CD4-positive, alpha-beta memory T cell (primary cell): Measurements from ENCODE around the gene TBC1D9. TPM values are rescaled to one million over a fixed set of nuclear protein-coding genes. Genes with fewer than 3 reads are reported as not detected.

Experiments used
- CTCF ChIA-PET: fragments of 350-600 bp; sonication (Branson Sonifier 250); formaldehyde crosslinking; loops from one replicate; lab custom pipeline; 2021; ENCODE audit warnings: inconsistent platforms; ENCODE audit not compliant: partially characterized antibody; lab: Charles Lee
- POLR2A ChIA-PET: fragments of 350-600 bp; sonication (Branson Sonifier 250); formaldehyde crosslinking; loops from one replicate; lab custom pipeline; 2021; ENCODE audit not compliant: partially characterized antibody; lab: Charles Lee
- DNase-seq, 5 donors: peaks; one replicate each; pipeline versions ENCODE4 v3.0.0 to v3.0.0-alpha.2; 2020 to 2022; ENCODE audit warnings: mixed read lengths in 1 of 5
- H3K27ac ChIP-seq: one replicate; pipeline ENCODE4 v1.7.0; 2013; ENCODE audit warnings: low read depth, low read length
- H3K27me3 ChIP-seq: 2 replicates; pipeline ENCODE4 v1.7.0; 2013; ENCODE audit warnings: mild to moderate bottlenecking, low read length, moderate library complexity; ENCODE audit not compliant: insufficient read depth
- H3K36me3 ChIP-seq: 2 replicates; pipeline ENCODE4 v1.7.0; 2013; ENCODE audit warnings: mild to moderate bottlenecking, low read length, moderate library complexity; ENCODE audit not compliant: insufficient read depth
- H3K4me1 ChIP-seq: 2 replicates; pipeline ENCODE4 v1.7.0; 2013; ENCODE audit warnings: mild to moderate bottlenecking, low read length, moderate library complexity; ENCODE audit not compliant: insufficient read depth
- H3K4me3 ChIP-seq, 2 donors: one replicate each; pipeline ENCODE4 v1.7.0; 2013; ENCODE audit warnings: low read length in 2 of 2, mild to moderate bottlenecking in 1 of 2
- H3K9me3 ChIP-seq, 2 donors: one replicate each; pipeline ENCODE4 v1.7.0; 2013; ENCODE audit warnings: low read length in 2 of 2, control low read depth in 1 of 2; ENCODE audit not compliant: control insufficient read depth in 1 of 2
- H3K27ac Mint-ChIP-seq, 7 donors: one replicate each; pipeline ENCODE4 v1.8.0; 2020 to 2021; ENCODE audit warnings: mixed read lengths in 7 of 7, mild to moderate bottlenecking in 6 of 7, inconsistent platforms in 3 of 7, moderate library complexity in 3 of 7
- H3K27me3 Mint-ChIP-seq, 2 donors: one replicate each; pipeline ENCODE4 v1.8.0; 2020 to 2021; ENCODE audit warnings: mixed read lengths in 2 of 2
- H3K36me3 Mint-ChIP-seq, 2 donors: one replicate each; pipeline ENCODE4 v1.8.0; 2020 to 2021; ENCODE audit warnings: mixed read lengths in 2 of 2, inconsistent platforms in 1 of 2, mild to moderate bottlenecking in 1 of 2
- H3K4me1 Mint-ChIP-seq, 4 donors: one replicate each; pipeline ENCODE4 v1.8.0; 2020 to 2021; ENCODE audit warnings: mixed read lengths in 4 of 4, mild to moderate bottlenecking in 1 of 4
- H3K4me3 Mint-ChIP-seq, 8 donors: one replicate each; pipeline ENCODE4 v1.8.0; 2020 to 2021; ENCODE audit warnings: mixed read lengths in 8 of 8, mild to moderate bottlenecking in 7 of 8, moderate library complexity in 6 of 8, inconsistent platforms in 3 of 8
- H3K9me3 Mint-ChIP-seq, 8 donors: one replicate each; pipeline ENCODE4 v1.8.0; 2020 to 2021; ENCODE audit warnings: mixed read lengths in 8 of 8, mild to moderate bottlenecking in 5 of 8, inconsistent platforms in 3 of 8, moderate library complexity in 1 of 8
- intact Hi-C: fragments of 100-400 bp; cut with micrococcal nuclease; formaldehyde crosslinking; loops from one replicate; pipeline ENCODE4 v1.15.1; 2023
- polyA plus RNA-seq, 2 donors: library from polyadenylated mRNA; unstranded; fragments of 300-500 nt; fragmentation: Illumina TruSeq; gene quantifications; one replicate each; pipeline ENCODE4 v1.2.3, GENCODE V29; 2021
- total RNA-seq, 2 experiments: library from RNA; stranded (reverse); gene quantifications; one replicate each; pipeline ENCODE4 v1.2.3, GENCODE V29; 2021

Gene TBC1D9
- total and polyA plus RNA-seq, 4 experiments from 2014 or later = 0.34 to 0.67 (median 0.38) TPM; not detected in 1

DNA sequence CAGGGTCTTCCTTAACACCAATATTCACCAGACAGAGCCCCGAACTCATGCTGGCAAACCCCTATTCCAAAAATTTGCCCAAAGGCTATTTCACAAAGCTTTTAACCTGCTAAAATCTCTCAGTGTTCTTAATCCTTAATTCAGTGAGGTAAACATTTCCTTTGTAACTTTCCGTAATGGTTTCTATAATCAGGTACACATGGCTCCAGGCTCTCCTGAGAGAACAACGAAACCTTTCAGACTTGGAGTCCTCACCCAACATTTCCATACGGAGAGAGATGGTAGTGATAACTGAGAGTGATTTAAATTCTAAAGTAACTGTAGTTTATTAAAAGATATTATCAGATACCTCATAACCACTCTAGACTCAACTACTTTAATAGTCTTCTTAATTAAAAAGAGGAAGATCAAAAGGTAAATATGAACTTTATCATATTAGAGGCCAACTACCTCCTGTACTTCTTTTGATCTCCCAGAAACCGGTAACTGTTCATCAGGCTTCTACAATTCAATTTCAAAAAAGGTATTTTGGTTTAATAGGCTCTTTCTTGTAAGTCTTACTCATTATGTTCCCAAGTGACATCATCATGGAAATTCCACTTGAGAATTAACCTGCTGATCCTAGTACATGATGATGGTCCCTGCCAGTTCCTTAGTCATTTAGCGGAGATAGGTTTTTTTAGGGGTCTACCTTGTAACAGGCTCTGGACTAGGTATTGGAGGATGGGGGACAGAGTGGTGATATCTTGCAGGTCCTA lies 96.1 kb downstream of the TBC1D9 start:
- no peak overlapping the region for H3K4me3 Mint-ChIP-seq
- no peak overlapping the region for H3K27ac Mint-ChIP-seq
- Histone ChIP-seq H3K27me3 (no peaks in the 10 kb centered on the region), H3K4me3 (no peak overlapping the region), H3K4me1 (no peaks in the 10 kb centered on the region), H3K9me3 (no peaks in the 10 kb centered on the region), H3K27ac (no peak overlapping the region), H3K36me3 (no peaks in the 10 kb centered on the region)
- CTCF ChIA-PET = no interaction called here
- no peaks in the 10 kb centered on the region for H3K36me3 Mint-ChIP-seq
- POLR2A ChIA-PET = no interaction called here
- H3K27me3 Mint-ChIP-seq = peaks cover 9 to 14% of the 10 kb centered on the region in 2 donors
- H3K4me1 Mint-ChIP-seq = no peaks in the 10 kb centered on the region
- intact Hi-C loops = no loop called here
- no peaks in the 10 kb centered on the region for H3K9me3 Mint-ChIP-seq
- no peak for DNase-seq

DNA sequence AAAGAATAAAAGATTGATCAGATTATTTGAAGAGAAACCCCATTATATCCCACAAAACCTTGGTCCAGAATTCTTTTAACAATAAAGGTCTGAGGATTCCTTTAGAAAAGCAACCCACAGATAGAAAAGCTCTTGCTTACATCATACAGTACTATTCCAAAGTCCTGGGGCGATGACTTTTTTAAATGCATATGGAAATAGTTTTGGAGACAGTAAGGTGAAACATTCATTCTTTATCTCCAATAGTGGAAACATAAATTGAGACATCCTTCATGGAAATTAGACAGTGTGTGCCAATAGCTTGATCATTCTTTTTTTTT lies 101.7 kb downstream of the TBC1D9 start:
- POLR2A ChIA-PET = no interaction called here
- no peaks in the 10 kb centered on the region for H3K4me1 Mint-ChIP-seq
- intact Hi-C loops = no loop called here

DNA sequence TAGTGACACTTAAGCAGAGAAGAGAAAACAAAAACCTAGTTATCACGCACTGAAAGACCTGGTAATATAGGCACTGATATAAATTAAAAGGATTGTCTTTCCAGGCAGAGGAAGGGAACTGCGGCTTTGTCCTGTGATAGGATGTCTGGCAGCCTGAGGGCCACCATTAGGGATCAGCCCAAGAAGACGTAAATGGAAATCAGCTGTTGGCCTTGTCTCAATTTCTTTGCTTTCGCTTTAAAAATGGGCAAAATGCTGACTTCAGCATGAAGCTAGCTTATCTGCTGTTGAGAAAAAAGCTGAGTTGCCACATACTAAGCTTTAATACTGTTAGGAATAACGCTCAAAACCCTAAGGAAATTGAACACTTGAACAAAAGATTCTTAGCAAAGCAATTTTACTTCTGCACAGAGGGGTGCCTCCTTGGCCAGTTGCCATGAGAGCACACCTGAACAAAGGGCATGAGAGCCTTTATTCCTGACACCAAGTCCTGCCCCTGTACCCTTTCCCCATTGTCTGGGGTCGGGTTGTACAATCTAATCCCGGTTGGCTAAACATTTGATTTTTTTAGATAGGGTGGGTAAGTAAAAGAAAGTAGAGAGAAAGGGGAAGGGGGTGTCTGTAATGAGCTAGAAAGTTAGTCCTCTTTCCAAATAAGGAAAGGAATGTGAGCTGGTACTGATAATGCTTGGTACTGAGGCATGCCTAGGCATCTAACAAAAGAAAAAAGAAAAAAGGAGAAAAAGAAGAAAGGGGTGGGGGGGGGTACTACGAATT lies 102.3 kb downstream of the TBC1D9 start:
- ChIA-PET CTCF (interaction anchor here (1.3 kb wide), 1 partner anchor 14 kb away, joined by 3 read pairs; no protein-coding TSS in a partner anchor), POLR2A (no interaction called here)
- Histone ChIP-seq H3K27ac (no peak overlapping the region), H3K4me1 (no peaks in the 10 kb centered on the region), H3K36me3 (no peaks in the 10 kb centered on the region), H3K4me3 (no peak overlapping the region), H3K9me3 (no peaks in the 10 kb centered on the region), H3K27me3 (no peaks in the 10 kb centered on the region)
- Mint-ChIP-seq H3K4me1 (no peaks in the 10 kb centered on the region), H3K9me3 (no peaks in the 10 kb centered on the region), H3K36me3 (no peaks in the 10 kb centered on the region), H3K27me3 (peaks cover 10 to 32% of the 10 kb centered on the region in 2 donors), H3K27ac (no peak overlapping the region), H3K4me3 (no peak overlapping the region)
- no peak for DNase-seq
- intact Hi-C loops = no loop called here

More for the DNA sequence above, 101.7 kb downstream of the TBC1D9 start:
- no peak for DNase-seq
- H3K9me3 Mint-ChIP-seq = no peaks in the 10 kb centered on the region
- no peaks in the 10 kb centered on the region for H3K9me3 ChIP-seq
- CTCF ChIA-PET = interaction anchor here (1.3 kb wide), 1 partner anchor 13 kb away, joined by 3 read pairs; no protein-coding TSS in a partner anchor
- H3K4me1 ChIP-seq = no peaks in the 10 kb centered on the region
- H3K4me3 ChIP-seq = no peak overlapping the region
- H3K27me3 Mint-ChIP-seq = peaks cover 10 to 30% of the 10 kb centered on the region in 2 donors
- H3K27me3 ChIP-seq = no peaks in the 10 kb centered on the region
- no peak overlapping the region for H3K27ac Mint-ChIP-seq
- no peak overlapping the region for H3K27ac ChIP-seq
- no peaks in the 10 kb centered on the region for H3K36me3 ChIP-seq
- H3K36me3 Mint-ChIP-seq = no peaks in the 10 kb centered on the region
- H3K4me3 Mint-ChIP-seq = no peak overlapping the region

DNA sequence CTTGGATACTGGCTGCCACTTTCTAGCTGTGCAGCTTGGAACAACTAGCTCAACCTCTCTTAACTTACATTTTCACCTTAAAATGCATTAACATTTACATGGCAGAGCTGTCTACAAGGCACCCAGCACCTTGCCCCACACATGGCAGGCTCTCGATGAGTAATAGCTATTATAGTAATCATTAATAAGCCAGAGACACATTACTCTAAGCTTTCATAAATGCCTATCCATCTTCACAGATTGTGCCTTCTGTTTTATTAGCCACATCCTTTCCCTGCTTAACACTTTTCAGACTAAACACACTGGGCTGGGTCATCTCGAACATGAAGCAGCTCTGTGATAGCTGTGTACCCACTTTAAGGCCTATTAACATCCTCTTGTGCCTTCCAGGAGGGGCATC lies 103.6 kb downstream of the TBC1D9 start:
- Histone ChIP-seq H3K27me3 (no peaks in the 10 kb centered on the region), H3K36me3 (no peaks in the 10 kb centered on the region), H3K27ac (no peak overlapping the region), H3K9me3 (no peaks in the 10 kb centered on the region), H3K4me3 (no peak overlapping the region), H3K4me1 (no peaks in the 10 kb centered on the region)
- intact Hi-C loops = no loop called here
- H3K36me3 Mint-ChIP-seq = no peaks in the 10 kb centered on the region
- no peaks in the 10 kb centered on the region for H3K4me1 Mint-ChIP-seq
- H3K9me3 Mint-ChIP-seq = no peaks in the 10 kb centered on the region
- H3K27ac Mint-ChIP-seq = no peak overlapping the region
- no peak overlapping the region for H3K4me3 Mint-ChIP-seq
- POLR2A ChIA-PET = no interaction called here
- H3K27me3 Mint-ChIP-seq = peaks cover 13 to 35% of the 10 kb centered on the region in 2 donors
- CTCF ChIA-PET = no interaction called here
- no peak for DNase-seq

DNA sequence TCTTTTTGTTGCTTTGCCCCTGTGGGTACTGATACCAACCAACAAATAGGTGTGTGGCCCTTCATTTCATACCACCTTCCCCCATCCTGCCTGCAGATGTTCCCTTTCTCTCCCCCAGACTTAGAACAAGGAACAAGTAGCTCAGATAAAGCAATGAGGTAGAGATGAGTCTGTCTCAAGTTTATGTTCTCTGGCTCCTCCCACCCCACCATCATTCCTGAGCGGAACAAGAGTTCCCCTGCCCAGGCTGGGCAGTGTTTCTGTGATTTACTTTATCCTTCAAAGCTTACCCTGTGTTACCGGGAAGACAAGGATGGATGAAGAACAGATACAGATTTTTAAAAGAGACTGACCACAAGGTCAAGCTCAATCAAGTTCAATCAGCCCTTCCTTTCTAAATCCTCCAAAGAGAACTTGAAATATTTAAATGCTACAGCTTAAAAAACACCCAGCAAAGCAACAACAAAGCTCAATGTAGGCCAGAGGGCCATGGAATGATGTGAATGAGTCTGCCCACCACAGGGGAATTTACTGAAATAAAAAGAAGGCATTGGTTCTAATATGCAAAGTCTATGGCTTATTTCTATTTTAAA lies 107.4 kb downstream of the TBC1D9 start:
- Mint-ChIP-seq H3K4me3 (no peak overlapping the region), H3K27me3 (peaks cover 13 to 27% of the 10 kb centered on the region in 2 donors), H3K36me3 (no peaks in the 10 kb centered on the region), H3K27ac (no peak overlapping the region), H3K9me3 (no peaks in the 10 kb centered on the region), H3K4me1 (no peaks in the 10 kb centered on the region)
- intact Hi-C loops = no loop called here
- Histone ChIP-seq H3K4me1 (no peaks in the 10 kb centered on the region), H3K4me3 (no peak overlapping the region), H3K36me3 (no peaks in the 10 kb centered on the region), H3K27ac (no peak overlapping the region), H3K27me3 (no peaks in the 10 kb centered on the region), H3K9me3 (no peaks in the 10 kb centered on the region)
- CTCF ChIA-PET = interaction anchor here (1.0 kb wide), 1 partner anchor 12 kb away, joined by 3 read pairs; no protein-coding TSS in a partner anchor
- POLR2A ChIA-PET = no interaction called here
- DNase-seq = no peak

DNA sequence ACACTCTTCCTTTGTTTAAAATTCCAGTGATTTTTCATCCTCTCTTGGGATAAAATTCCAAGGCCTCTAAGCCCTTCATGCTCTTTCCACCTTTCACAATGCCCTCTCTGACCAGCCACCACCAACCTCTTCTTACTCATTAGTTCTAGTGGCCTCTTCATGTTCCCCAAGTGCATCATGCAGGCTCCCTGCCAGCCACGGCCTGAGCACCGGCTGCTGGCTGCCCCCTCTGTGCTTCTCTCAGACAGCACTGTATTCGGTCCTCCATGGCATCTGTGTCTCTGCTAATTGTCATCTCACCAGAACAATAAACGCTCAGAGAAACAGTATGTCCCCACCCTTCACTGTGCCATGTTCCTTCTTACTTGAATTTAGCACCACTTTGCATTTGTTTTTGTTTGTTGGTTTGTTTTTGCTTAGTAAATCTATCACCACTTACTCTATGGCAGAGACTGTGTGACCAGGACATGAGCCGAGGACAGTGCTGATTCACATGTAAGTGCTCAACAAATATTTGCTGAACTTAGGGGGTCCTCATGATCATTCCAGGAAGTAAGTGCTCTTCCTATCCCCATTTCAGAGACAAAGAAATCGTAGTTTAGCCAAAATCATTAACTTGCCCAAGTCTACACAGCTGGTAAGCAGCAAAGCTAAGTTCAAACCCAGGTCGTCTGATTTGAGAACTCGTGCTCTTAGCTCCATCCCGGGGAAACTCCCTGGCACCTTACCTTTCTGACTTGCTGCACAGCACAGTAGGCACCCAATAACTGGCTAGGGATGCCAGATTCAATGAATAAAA lies 110.4 kb downstream of the TBC1D9 start:
- no peaks in the 10 kb centered on the region for H3K9me3 Mint-ChIP-seq
- DNase-seq = no peak
- no peaks in the 10 kb centered on the region for H3K4me1 ChIP-seq
- POLR2A ChIA-PET = no interaction called here
- H3K9me3 ChIP-seq = no peaks in the 10 kb centered on the region
- no peaks in the 10 kb centered on the region for H3K36me3 ChIP-seq
- no peak overlapping the region for H3K27ac ChIP-seq
- H3K27me3 Mint-ChIP-seq = peaks cover 6 to 12% of the 10 kb centered on the region in 2 donors
- H3K27ac Mint-ChIP-seq = no peak overlapping the region
- no peak overlapping the region for H3K4me3 ChIP-seq
- intact Hi-C loops = no loop called here
- H3K4me3 Mint-ChIP-seq = no peak overlapping the region
- no peaks in the 10 kb centered on the region for H3K36me3 Mint-ChIP-seq
- CTCF ChIA-PET = no interaction called here
- H3K27me3 ChIP-seq = no peaks in the 10 kb centered on the region
- no peaks in the 10 kb centered on the region for H3K4me1 Mint-ChIP-seq

DNA sequence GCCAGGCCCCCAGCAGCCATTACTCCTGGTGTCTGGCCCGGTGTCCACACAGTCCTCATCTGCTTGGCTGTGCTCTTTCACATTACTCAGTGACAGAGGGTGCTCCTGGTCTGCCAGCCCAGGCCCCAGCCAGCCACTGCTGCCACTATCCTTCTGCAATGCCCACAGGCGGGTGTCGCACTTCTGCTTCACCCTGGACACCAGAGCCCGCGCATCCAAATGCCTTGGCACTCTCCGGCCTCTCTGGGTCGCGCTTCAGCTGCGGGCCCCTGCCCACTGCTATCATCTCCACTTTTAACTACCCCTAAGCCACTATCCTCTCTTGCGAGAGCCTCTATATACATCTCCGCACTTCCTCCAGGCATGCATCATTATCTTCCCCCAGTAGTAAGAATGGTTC lies 111.0 kb downstream of the TBC1D9 start:
- no peak overlapping the region for H3K4me3 Mint-ChIP-seq
- no peak for DNase-seq
- no peaks in the 10 kb centered on the region for H3K36me3 ChIP-seq
- intact Hi-C loops = no loop called here
- H3K27me3 ChIP-seq = no peaks in the 10 kb centered on the region
- H3K4me1 Mint-ChIP-seq = no peaks in the 10 kb centered on the region
- no peaks in the 10 kb centered on the region for H3K9me3 ChIP-seq
- CTCF ChIA-PET = no interaction called here
- H3K9me3 Mint-ChIP-seq = no peaks in the 10 kb centered on the region
- H3K27me3 Mint-ChIP-seq = peaks cover 6 to 12% of the 10 kb centered on the region in 2 donors
- no peaks in the 10 kb centered on the region for H3K36me3 Mint-ChIP-seq
- no peak overlapping the region for H3K27ac Mint-ChIP-seq
- H3K4me1 ChIP-seq = no peaks in the 10 kb centered on the region
- no peak overlapping the region for H3K27ac ChIP-seq
- POLR2A ChIA-PET = no interaction called here
- H3K4me3 ChIP-seq = no peak overlapping the region
